ENCODE results near the gene CHD2.

CHD2 gene

DNA sequence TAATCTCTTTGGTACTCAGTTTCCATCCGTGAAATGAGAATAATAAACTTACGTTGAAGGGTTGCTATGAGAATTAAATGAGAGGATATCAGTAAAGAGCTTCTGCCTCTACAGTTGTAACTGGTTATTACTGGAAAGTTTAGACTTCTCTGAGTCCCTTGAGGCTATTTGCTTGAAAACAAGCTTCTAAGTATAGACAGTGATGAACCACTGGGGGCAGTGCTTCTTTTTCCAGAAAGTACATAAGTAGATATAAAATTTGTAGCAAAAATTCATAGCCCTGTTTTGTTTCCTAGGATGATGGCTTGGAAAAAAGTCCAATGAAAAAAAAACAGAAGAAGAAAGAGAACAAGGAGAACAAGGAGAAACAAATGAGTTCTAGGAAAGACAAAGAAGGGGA is 101.8 kb downstream of the CHD2 start:
- H2AFZ ChIP-seq (ENCODE audit: low read length): no peak overlapping the region
- TF ChIP-seq EZH2 (IDR thresholded peaks at IDR 0.05; ENCODE audit: borderline replicate concordance, low read length): no peak

GRCh38 chr15:93005133-93005532 is 105.0 kb downstream of the CHD2 start:
- H3K4me2 ChIP-seq (ENCODE audit: low read length): no peak overlapping the region
- no peaks in the 10 kb centered on the region for H4K20me1 ChIP-seq (ENCODE audit: insufficient read depth, low read length)
- H3K9ac ChIP-seq (ENCODE audit: low read length): no peak overlapping the region
- H3K27ac ChIP-seq (ENCODE audit: low read depth, low read length, poor library complexity, severe bottlenecking): no peak overlapping the region
- peaks cover 98% of the 10 kb centered on the region for H3K36me3 ChIP-seq (ENCODE audit: insufficient read depth, low read length)
- no peaks in the 10 kb centered on the region for H3F3A ChIP-seq (ENCODE audit: insufficient read depth, low read length)
- no peak overlapping the region for H3K4me3 ChIP-seq (ENCODE audit: low read depth, low read length, poor library complexity, severe bottlenecking)
- H3K27me3 ChIP-seq (ENCODE audit: insufficient read depth, low read length): no peaks in the 10 kb centered on the region
- H3K4me1 ChIP-seq (ENCODE audit: insufficient read depth, low read length, severe bottlenecking): no peaks in the 10 kb centered on the region
- H3K9me2 ChIP-seq (ENCODE audit: low read depth, low read length): no peaks in the 10 kb centered on the region
- H3K9me3 ChIP-seq (ENCODE audit: low read length): no peaks in the 10 kb centered on the region
- H2AFZ ChIP-seq (ENCODE audit: low read length): no peak overlapping the region
- no peaks in the 10 kb centered on the region for H3K79me2 ChIP-seq (ENCODE audit: insufficient read depth, low read length)
- no peak for TF ChIP-seq EZH2 (IDR thresholded peaks at IDR 0.05; ENCODE audit: borderline replicate concordance, low read length)
- TF ChIP-seq, protein P1, sequence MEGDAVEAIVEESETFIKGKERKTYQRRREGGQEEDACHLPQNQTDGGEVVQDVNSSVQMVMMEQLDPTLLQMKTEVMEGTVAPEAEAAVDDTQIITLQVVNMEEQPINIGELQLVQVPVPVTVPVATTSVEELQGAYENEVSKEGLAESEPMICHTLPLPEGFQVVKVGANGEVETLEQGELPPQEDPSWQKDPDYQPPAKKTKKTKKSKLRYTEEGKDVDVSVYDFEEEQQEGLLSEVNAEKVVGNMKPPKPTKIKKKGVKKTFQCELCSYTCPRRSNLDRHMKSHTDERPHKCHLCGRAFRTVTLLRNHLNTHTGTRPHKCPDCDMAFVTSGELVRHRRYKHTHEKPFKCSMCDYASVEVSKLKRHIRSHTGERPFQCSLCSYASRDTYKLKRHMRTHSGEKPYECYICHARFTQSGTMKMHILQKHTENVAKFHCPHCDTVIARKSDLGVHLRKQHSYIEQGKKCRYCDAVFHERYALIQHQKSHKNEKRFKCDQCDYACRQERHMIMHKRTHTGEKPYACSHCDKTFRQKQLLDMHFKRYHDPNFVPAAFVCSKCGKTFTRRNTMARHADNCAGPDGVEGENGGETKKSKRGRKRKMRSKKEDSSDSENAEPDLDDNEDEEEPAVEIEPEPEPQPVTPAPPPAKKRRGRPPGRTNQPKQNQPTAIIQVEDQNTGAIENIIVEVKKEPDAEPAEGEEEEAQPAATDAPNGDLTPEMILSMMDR (IDR thresholded peaks at IDR 0.05; ENCODE audit: low read length): no peak

More for the DNA sequence above, 101.8 kb downstream of the CHD2 start:
- Histone ChIP-seq H3K79me2 (ENCODE audit: insufficient read depth, low read length) (no peaks in the 10 kb centered on the region), H3K9me2 (ENCODE audit: low read depth, low read length) (no peaks in the 10 kb centered on the region), H3K4me1 (ENCODE audit: insufficient read depth, low read length, severe bottlenecking) (no peaks in the 10 kb centered on the region), H3K27me3 (ENCODE audit: insufficient read depth, low read length) (no peaks in the 10 kb centered on the region), H3K4me2 (ENCODE audit: low read length) (no peak overlapping the region), H3K4me3 (ENCODE audit: low read depth, low read length, poor library complexity, severe bottlenecking) (no peak overlapping the region), H3K9ac (ENCODE audit: low read length) (no peak overlapping the region), H3F3A (ENCODE audit: insufficient read depth, low read length) (0 out of 2 replicates have a peak, but pooled peaks cover 3% of the 10 kb centered on the region), H3K27ac (ENCODE audit: low read depth, low read length, poor library complexity, severe bottlenecking) (no peak overlapping the region), H3K9me3 (ENCODE audit: low read length) (no peaks in the 10 kb centered on the region), H4K20me1 (ENCODE audit: insufficient read depth, low read length) (no peaks in the 10 kb centered on the region), H3K36me3 (ENCODE audit: insufficient read depth, low read length) (peaks cover 96% of the 10 kb centered on the region)

- H3K79me2 ChIP-seq (ENCODE audit: insufficient read depth, low read length): no peaks in the 10 kb centered on the region
- H3K4me2 ChIP-seq (ENCODE audit: low read length): no peak overlapping the region
- H3F3A ChIP-seq (ENCODE audit: insufficient read depth, low read length): no peaks in the 10 kb centered on the region
- no peak overlapping the region for H3K9ac ChIP-seq (ENCODE audit: low read length)
- no peak for TF ChIP-seq EZH2 (IDR thresholded peaks at IDR 0.05; ENCODE audit: borderline replicate concordance, low read length)
- TF ChIP-seq, protein P1 (IDR thresholded peaks at IDR 0.05; ENCODE audit: low read length): no peak
- no peaks in the 10 kb centered on the region for H3K9me3 ChIP-seq (ENCODE audit: low read length)
- no peaks in the 10 kb centered on the region for H3K9me2 ChIP-seq (ENCODE audit: low read depth, low read length)
- no peak overlapping the region for H3K27ac ChIP-seq (ENCODE audit: low read depth, low read length, poor library complexity, severe bottlenecking)
- H3K4me3 ChIP-seq (ENCODE audit: low read depth, low read length, poor library complexity, severe bottlenecking): no peak overlapping the region
- H3K27me3 ChIP-seq (ENCODE audit: insufficient read depth, low read length): no peaks in the 10 kb centered on the region
- H2AFZ ChIP-seq (ENCODE audit: low read length): no peak overlapping the region
- peaks cover 99% of the 10 kb centered on the region for H3K36me3 ChIP-seq (ENCODE audit: insufficient read depth, low read length)
- no peaks in the 10 kb centered on the region for H3K4me1 ChIP-seq (ENCODE audit: insufficient read depth, low read length, severe bottlenecking)
- no peaks in the 10 kb centered on the region for H4K20me1 ChIP-seq (ENCODE audit: insufficient read depth, low read length)
Observed at GRCh38 chr15:93007994-93008393, 107.9 kb downstream of the CHD2 start.

DNA sequence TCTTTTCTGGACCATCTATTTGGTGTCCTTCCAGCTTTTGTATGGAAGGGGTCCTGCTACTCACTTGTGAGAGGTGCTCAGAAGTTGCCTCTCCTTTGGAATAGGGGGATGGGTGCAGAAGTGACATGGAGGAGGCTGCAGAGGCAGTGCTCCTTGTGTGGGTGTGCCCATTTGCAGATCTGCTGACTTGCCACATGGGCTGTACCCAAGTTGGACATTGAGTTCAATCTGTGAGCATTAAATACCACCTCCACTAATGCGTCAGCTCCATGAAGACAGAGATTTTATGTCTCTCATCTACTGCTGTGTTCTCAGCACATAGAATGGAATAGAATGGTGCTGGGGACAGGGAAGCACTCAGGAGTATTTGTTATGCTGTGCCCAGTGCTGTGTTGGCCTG is 112.7 kb downstream of the CHD2 start:
- Histone ChIP-seq H3K4me1 (ENCODE audit: insufficient read depth, low read length, severe bottlenecking) (no peaks in the 10 kb centered on the region), H2AFZ (ENCODE audit: low read length) (no peak overlapping the region), H4K20me1 (ENCODE audit: insufficient read depth, low read length) (no peaks in the 10 kb centered on the region), H3K9me2 (ENCODE audit: low read depth, low read length) (no peaks in the 10 kb centered on the region), H3K9ac (ENCODE audit: low read length) (no peak overlapping the region), H3K9me3 (ENCODE audit: low read length) (no peaks in the 10 kb centered on the region), H3K4me2 (ENCODE audit: low read length) (no peak overlapping the region), H3F3A (ENCODE audit: insufficient read depth, low read length) (no peaks in the 10 kb centered on the region), H3K4me3 (ENCODE audit: low read depth, low read length, poor library complexity, severe bottlenecking) (no peak overlapping the region), H3K36me3 (ENCODE audit: insufficient read depth, low read length) (peaks cover 98% of the 10 kb centered on the region), H3K27ac (ENCODE audit: low read depth, low read length, poor library complexity, severe bottlenecking) (no peak overlapping the region), H3K27me3 (ENCODE audit: insufficient read depth, low read length) (no peaks in the 10 kb centered on the region), H3K79me2 (ENCODE audit: insufficient read depth, low read length) (no peaks in the 10 kb centered on the region)
- TF ChIP-seq, protein P1 (IDR thresholded peaks at IDR 0.05; ENCODE audit: low read length): no peak
- TF ChIP-seq EZH2 (IDR thresholded peaks at IDR 0.05; ENCODE audit: borderline replicate concordance, low read length): no peak

All from OCI-LY1 (cell line).